HG02798 (cell line): Measurements from ENCODE around the gene PTPRN2.

ENCODE experiments used
- ATAC-seq: cut with Tn5 transposase; IDR thresholded peaks from one replicate; pipeline ENCODE4 v1.9.1; 2021; ENCODE audit warnings: mild to moderate bottlenecking; ENCODE audit not compliant: unreplicated experiment, poor library complexity

PTPRN2 gene

GRCh38 chr7:157542068-157543021 lies 1045.3 kb downstream of the PTPRN2 start:
- no peak for ATAC-seq

- no peak for ATAC-seq
These were observed 1046.1 kb downstream of the PTPRN2 start for GRCh38 chr7:157541295-157542067.

- ATAC-seq: no peak
These were observed 1046.9 kb downstream of the PTPRN2 start for GRCh38 chr7:157540606-157541294.

GRCh38 chr7:157540020-157540419 lies 1047.6 kb downstream of the PTPRN2 start:
- ATAC-seq: no peak

GRCh38 chr7:157539521-157539920 lies 1048.1 kb downstream of the PTPRN2 start:
- no peak for ATAC-seq

- no peak for ATAC-seq
These were observed 1048.9 kb downstream of the PTPRN2 start for GRCh38 chr7:157538735-157539134.

GRCh38 chr7:157538321-157538720 lies 1049.3 kb downstream of the PTPRN2 start:
- no peak for ATAC-seq

- no peak for ATAC-seq
These were observed 1050.6 kb downstream of the PTPRN2 start for GRCh38 chr7:157537056-157537455.

- no peak for ATAC-seq
These were observed 1055.6 kb downstream of the PTPRN2 start for GRCh38 chr7:157532068-157532467.

- ATAC-seq: no peak
These were observed 1057.7 kb downstream of the PTPRN2 start for GRCh38 chr7:157529768-157530560.

- no peak for ATAC-seq
These were observed 1058.8 kb downstream of the PTPRN2 start for GRCh38 chr7:157528785-157529341.

- no peak for ATAC-seq
These were observed 1059.9 kb downstream of the PTPRN2 start for GRCh38 chr7:157527686-157528085.

GRCh38 chr7:157526913-157527634 lies 1060.5 kb downstream of the PTPRN2 start:
- no peak for ATAC-seq

GRCh38 chr7:157526005-157526912 lies 1061.4 kb downstream of the PTPRN2 start:
- no peak for ATAC-seq

- no peak for ATAC-seq
These were observed 1062.1 kb downstream of the PTPRN2 start for GRCh38 chr7:157525491-157525915.

GRCh38 chr7:157524731-157525130 lies 1062.9 kb downstream of the PTPRN2 start:
- no peak for ATAC-seq

- ATAC-seq: no peak
These were observed 1063.7 kb downstream of the PTPRN2 start for GRCh38 chr7:157523766-157524421.
